CD4-positive, alpha-beta T cell treated with Interferon gamma for 1 hour (primary cell): ENCODE results near the gene LCLAT1.

Experiments
- DNase-seq: peaks from one replicate; pipeline ENCODE4 v3.0.0-alpha.2; 2020

The LCLAT1 gene

DNA sequence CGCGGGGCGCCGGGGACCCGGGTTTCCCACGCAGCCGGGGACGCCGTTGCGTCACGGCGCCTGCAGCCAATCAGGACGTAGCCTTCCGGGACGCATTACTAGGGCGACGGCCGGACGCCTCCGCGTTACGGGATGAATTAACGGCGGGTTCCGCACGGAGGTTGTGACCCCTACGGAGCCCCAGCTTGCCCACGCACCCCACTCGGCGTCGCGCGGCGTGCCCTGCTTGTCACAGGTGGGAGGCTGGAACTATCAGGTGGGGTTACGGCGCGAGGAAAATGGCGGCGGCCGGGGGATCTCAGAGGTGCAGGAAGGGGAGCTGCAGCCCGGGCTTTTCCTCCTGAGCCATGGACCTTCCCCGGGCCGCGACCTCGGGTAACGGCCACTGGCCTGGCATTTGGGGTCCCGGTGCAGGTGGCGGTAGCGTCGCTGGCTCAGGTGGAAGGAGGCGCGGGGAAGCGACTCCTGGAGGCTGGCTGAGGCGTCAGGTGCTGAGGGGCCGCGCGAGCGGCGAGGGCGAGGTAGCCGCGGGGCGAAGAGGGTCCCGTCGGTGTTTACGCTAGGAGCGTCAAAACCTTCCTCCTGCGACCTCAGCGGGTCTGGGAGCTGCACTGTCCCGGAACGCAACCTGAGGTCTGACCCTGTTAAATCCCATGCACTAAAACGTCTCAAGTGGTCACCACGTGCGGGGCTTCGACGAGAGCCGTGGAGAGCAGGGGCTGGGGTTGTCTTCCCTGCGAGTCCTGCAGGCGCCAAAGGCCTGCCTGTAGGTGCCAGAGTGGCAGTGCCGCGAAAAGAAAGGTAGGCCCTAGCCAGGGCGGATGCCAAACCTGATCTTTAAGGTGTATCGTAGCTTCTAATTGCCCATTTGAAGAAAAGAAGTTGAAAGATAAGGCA is at the start of gene LCLAT1:
TSS of gene LCLAT1 (plus strand) at position 98 of the 897 bp plus-strand sequence. CDS start 78,345 bp downstream, outside the sequence.
- peak; percentile 86 for DNase-seq

DNA sequence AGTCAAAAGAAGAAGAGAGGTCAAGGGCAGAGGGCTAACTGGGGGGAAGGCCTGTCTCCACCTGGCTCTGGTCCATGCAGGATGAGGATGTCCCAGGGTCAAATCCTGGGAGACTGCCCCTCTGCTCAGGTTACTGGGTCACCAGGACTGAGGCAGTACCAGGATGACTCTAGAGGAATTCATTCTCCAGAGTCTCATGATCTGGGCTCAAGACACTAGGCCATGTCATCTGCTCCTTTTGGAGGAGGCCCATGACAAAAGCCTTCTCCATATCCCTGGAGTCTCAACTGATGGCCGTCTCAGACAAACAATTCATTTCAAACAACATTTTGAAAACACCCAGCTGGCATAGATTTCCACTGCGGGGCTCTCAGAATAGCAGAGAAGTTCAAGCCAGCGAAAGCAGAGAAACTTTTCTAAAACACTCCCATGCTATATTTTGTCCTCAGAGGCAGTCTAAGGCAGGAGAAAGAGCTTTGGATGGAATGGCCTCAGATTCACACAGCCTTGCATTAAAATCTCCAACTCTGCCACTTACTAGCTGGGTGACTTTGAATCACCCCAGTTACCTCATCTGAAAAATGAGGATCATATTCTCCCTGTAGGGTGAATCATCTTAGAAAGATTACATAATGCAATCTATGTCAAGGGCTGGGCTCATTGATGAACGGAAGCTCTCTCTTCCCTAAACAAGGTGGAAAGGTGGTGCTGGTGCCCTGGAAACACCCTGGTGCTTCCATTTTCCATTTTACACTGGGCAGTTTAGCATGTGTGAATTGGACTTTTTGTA is 48.8 kb upstream of the LCLAT1 start:
- DNase-seq = no peak

GRCh38 chr2:30400151-30400954 is 46.7 kb upstream of the LCLAT1 start:
- DNase-seq = no peak

GRCh38 chr2:30402441-30403182 is 44.4 kb upstream of the LCLAT1 start:
- no peak for DNase-seq

DNA sequence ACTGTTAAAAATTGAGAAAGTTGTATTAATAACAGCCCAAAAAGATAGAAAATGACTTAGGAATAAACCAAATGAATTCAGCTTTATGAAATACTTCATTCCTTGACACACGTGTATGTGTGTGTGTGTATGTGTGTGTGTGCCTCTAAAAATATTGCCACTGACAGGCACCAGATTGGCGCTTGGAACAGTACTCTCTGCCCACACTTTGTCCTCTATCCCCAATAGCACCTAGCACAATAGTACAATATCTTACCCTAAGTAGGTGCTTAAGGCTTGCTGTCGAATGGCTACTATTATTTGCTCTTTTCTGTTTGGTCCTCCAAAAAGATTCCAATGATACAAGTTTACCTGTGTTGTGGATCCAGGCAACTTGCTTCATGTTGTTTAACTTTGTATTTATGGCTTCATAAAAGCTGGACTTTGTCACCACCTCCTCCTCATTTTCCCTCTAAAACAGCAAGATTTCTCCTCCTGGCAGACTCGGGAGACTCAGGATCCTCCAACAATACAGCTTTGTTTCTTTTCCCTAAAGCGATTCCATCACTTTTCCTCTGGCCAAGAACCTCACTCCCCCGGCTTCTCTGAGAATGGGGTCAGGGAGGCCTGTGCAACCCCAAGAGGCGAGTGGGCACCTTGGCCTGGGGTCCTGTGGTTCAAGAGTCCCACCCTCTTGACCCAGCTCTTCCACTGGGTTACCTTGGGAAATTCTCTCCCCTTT is 43.3 kb upstream of the LCLAT1 start:
- no peak for DNase-seq

- DNase-seq = no peak
Measured at GRCh38 chr2:30404319-30405259, 42.5 kb upstream of the LCLAT1 start.

GRCh38 chr2:30405260-30405605 is 41.8 kb upstream of the LCLAT1 start:
- no peak for DNase-seq

DNA sequence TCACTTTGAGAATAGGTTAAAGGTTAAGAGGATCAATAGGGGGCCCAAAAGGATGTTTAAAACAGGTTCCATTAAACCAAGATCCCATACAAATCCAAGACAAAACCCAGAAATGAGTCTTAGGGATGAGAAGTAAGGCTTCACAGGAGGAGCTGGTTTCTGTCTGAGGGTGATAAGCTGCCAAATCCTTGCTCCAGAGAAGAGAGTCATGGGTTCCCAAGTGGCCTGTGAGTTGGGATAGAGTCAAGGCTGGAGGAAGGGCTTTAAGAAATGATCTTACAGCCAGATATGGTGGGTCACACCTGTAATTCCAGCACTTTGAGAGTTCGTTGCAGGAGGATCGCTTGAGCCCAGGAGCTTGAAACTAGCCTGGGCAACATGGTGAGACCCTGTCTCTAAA is 40.2 kb upstream of the LCLAT1 start:
- no peak for DNase-seq

DNA sequence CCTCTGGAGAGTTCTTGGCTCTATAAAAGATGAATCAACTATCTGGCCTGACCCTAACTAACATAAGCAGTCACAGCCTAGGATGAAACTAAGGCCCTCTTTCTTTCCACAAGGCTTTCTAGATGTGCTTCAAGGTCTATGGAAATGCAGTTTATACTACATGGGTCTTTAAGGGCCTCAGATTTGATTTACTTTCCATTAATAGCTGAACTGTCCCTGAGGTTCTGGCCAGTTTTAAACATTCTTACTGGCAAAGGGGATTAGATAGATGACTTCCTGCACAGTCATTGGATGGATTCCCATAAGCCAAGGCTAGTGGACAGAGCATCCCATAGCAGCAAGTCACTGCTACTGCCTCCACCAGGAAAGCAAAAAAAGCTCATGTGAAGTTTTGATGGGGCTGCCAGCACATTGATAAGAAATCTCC is 38.1 kb upstream of the LCLAT1 start:
- DNase-seq = no peak

GRCh38 chr2:30410217-30410616 is 36.8 kb upstream of the LCLAT1 start:
- DNase-seq = no peak

DNA sequence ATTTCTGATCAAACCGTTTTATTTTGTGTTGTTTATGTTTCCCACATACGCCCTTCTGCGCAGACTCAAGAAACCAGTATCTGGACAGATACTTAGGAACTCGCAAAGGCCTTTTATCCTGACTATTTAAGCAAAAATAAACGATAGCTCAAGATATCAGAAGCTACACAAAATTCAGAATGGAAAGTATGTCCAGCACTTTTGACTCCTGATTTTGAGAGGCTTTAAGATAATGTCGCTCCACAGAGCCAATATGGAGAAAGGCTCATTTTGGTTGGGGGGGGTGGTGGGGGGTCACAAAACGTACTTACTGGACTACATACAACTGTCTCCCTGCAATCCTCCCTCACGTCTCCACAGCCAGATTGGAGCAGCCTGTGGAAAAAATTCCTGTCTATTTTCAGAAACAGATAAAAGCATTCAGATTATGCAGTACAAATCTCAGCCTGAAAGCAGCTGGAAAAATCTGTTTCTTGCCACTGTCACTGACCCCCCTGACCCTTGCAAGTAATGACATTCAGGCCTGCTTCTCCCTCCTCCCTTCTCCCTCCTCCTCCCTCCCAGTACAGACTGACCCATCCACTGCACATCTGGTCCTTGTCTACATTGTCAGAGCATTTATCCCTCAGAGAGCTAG is 34.9 kb upstream of the LCLAT1 start:
- no peak for DNase-seq

- DNase-seq = no peak
Measured at GRCh38 chr2:30412684-30413570, 34.1 kb upstream of the LCLAT1 start.

DNA sequence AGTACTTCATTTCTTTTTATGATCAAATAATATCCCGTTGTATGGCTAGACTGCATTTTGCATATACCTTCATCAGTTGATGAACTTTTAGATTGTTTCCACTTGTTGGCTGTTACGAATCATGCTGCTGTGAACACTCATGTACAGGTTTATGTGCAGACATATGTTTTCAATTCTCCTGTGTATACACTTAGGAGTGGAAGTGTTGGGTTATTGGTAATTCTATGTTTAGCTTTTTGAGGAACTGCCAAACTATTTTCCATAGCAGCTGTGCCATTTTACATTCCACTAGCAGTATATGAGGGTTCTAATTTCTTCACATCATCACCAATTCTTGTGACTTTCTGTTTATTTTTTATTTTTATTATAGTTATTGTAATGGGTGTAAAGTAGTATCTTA is 32.1 kb upstream of the LCLAT1 start:
- no peak for DNase-seq

DNA sequence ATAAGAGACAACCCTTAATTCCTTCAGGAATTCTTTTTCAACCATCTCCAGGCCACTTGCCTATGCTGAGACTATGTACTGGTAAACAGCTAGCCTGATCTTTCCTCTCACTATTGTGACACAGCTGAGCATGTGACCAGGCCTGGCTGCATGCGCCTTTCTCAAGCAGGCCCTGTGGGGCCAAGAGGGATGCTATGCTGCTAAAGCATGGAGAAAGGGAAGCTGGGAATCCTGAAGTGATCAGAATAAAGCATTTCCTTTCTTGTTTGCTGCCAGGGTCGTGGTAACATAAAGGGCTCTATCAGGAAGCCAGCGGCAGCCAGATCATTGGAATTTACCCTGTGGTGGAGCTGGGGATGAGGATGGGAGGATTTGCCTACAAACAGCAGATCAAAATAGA is 29.8 kb upstream of the LCLAT1 start:
- DNase-seq = no peak

DNA sequence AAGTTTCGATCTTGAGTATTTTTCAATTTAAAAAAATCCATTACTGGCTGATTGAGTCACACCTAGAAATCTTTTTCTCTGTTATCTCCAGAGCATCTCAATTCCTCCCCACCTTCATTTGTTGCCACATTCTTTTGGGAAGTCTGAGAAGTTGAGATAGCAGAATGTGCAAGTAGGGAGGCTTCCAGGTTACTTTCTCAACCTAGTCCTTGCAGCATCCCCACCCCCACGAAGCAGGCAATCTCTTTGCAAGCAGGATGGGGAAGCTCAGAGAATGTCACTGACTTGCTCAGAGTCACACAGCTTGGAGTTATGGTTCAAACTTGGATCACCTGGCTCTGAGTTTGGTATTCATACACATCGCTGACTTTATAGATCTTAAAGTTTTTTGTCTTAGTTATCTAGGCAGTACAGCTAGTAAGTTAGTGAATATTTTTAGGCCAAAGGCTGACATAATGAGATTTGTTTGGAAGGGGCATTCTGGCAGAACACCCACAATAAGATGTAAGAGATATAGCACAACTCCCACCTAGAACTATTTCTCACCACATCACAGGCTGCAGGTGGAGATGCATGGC is 25.9 kb upstream of the LCLAT1 start:
- no peak for DNase-seq

GRCh38 chr2:30421604-30422443 is 25.2 kb upstream of the LCLAT1 start:
- peak; percentile 12 for DNase-seq

DNA sequence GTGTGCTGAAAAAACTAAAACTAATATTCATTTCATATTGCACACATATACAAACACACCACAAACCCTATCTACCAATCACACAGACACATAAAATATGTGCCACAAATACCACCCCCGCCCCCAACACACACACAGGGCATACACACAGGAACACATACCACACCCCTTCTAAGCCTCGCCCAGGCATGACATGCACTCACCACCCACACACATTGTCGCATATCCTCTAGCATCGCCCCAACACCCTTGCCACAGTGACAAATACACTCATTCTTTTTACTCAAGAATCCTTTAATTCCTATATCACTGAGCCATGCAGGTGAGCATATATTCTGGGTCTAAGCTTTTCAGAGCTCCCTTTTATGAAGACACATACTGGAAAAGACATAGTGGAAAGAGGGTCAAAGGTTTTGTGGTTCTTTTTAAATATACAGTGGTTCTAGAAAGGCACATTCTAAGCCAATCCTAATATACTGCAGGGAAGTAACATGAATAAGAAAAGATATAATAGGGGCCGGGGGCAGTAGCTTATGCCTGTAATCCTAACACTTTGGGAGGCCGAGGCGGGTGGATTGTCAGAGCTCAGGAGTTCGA is 24.5 kb upstream of the LCLAT1 start:
- peak; percentile 81 for DNase-seq
